H9 (cell line): ENCODE results near the gene TMEM266. TPM values are rescaled to one million over a fixed set of nuclear protein-coding genes. Genes with fewer than 3 reads are reported as not detected.

ENCODE experiments used
- DNase-seq: peaks from one replicate; pipeline ENCODE4 v3.0.0-alpha.2; 2017
- H2AFZ ChIP-seq: one replicate; pipeline ENCODE4 v1.6.1; 2013; ENCODE audit warnings: mild to moderate bottlenecking, low read length, control low read depth, moderate library complexity
- H2AK5ac ChIP-seq: 2 replicates; pipeline ENCODE4 v1.6.1; 2013; ENCODE audit warnings: low read length, control low read depth, mixed read lengths; ENCODE audit not compliant: insufficient read length
- H2BK120ac ChIP-seq: one replicate; pipeline ENCODE4 v1.6.1; 2013; ENCODE audit warnings: low read depth, mild to moderate bottlenecking, low read length, control low read depth, inconsistent platforms; ENCODE audit not compliant: poor library complexity, severe bottlenecking
- H2BK12ac ChIP-seq: 2 replicates; pipeline ENCODE4 v1.6.1; 2013; ENCODE audit warnings: low read length, control low read depth, mixed read lengths, low read depth; ENCODE audit not compliant: insufficient read length
- H2BK15ac ChIP-seq: 2 replicates; pipeline ENCODE4 v1.6.1; 2013; ENCODE audit warnings: low read depth, low read length, control low read depth
- H2BK20ac ChIP-seq: one replicate; pipeline ENCODE4 v1.6.1; 2013; ENCODE audit warnings: low read depth, mild to moderate bottlenecking, low read length, control low read depth, inconsistent platforms; ENCODE audit not compliant: poor library complexity, severe bottlenecking
- H2BK5ac ChIP-seq: 2 replicates; pipeline ENCODE4 v1.6.1; 2013; ENCODE audit warnings: low read length, control low read depth, mixed read lengths; ENCODE audit not compliant: insufficient read length
- H3K14ac ChIP-seq: 2 replicates; pipeline ENCODE4 v1.6.1; 2013; ENCODE audit warnings: low read length, control low read depth; ENCODE audit not compliant: insufficient read depth
- H3K18ac ChIP-seq: 2 replicates; pipeline ENCODE4 v1.6.1; 2013; ENCODE audit warnings: low read depth, mild to moderate bottlenecking, mixed read lengths, low read length, control low read depth; ENCODE audit not compliant: insufficient read length
- H3K23ac ChIP-seq: 2 replicates; pipeline ENCODE4 v1.6.1; 2013; ENCODE audit warnings: low read length, control low read depth, mixed read lengths, low read depth; ENCODE audit not compliant: insufficient read length
- H3K23me2 ChIP-seq: 2 replicates; pipeline ENCODE4 v1.6.1; 2013; ENCODE audit warnings: low read depth, mild to moderate bottlenecking, mixed read lengths, low read length, control low read depth; ENCODE audit not compliant: insufficient read length, poor library complexity, severe bottlenecking
- H3K27ac ChIP-seq: 2 replicates; pipeline ENCODE4 v1.5.1; 2013; ENCODE audit warnings: low read length, control low read depth, mixed read lengths, low read depth; ENCODE audit not compliant: insufficient read length
- H3K27me3 ChIP-seq: 2 replicates; pipeline ENCODE4 v1.6.1; 2013; ENCODE audit warnings: low read length, control low read depth, inconsistent platforms; ENCODE audit not compliant: insufficient read depth
- H3K4ac ChIP-seq: 2 replicates; pipeline ENCODE4 v1.6.1; 2013; ENCODE audit warnings: low read depth, mild to moderate bottlenecking, control low read depth, inconsistent platforms, low read length, moderate library complexity
- H3K4me1 ChIP-seq: 2 replicates; pipeline ENCODE4 v1.6.1; 2013; ENCODE audit warnings: low read length, control low read depth, inconsistent platforms; ENCODE audit not compliant: insufficient read depth
- H3K4me2 ChIP-seq: 2 replicates; pipeline ENCODE4 v1.6.1; 2013; ENCODE audit warnings: low read length, control low read depth, mixed read lengths; ENCODE audit not compliant: insufficient read length, insufficient read depth
- H3K56ac ChIP-seq: 2 replicates; pipeline ENCODE4 v1.6.1; 2013; ENCODE audit warnings: low read depth, mild to moderate bottlenecking, mixed read lengths, low read length, control low read depth; ENCODE audit not compliant: insufficient read length
- H3K79me1 ChIP-seq: 2 replicates; pipeline ENCODE4 v1.6.1; 2013; ENCODE audit warnings: low read depth, mild to moderate bottlenecking, moderate library complexity, low read length, control low read depth, inconsistent platforms; ENCODE audit not compliant: insufficient read depth, poor library complexity, severe bottlenecking
- H3K79me2 ChIP-seq: 2 replicates; pipeline ENCODE4 v1.6.1; 2013; ENCODE audit warnings: low read length, control low read depth, inconsistent platforms; ENCODE audit not compliant: insufficient read depth
- H3K9ac ChIP-seq: 2 replicates; pipeline ENCODE4 v1.6.1; 2013; ENCODE audit warnings: low read length, control low read depth, mixed read lengths; ENCODE audit not compliant: insufficient read length; ENCODE audit errors: extremely low read depth
- H3K9me3 ChIP-seq: one replicate; pipeline ENCODE4 v1.6.1; 2013; ENCODE audit warnings: low read depth, low read length, inconsistent platforms; ENCODE audit not compliant: control insufficient read depth
- H3T11ph ChIP-seq: one replicate; pipeline ENCODE4 v1.6.1; 2013; ENCODE audit warnings: mild to moderate bottlenecking, low read length, control low read depth, inconsistent platforms
- H4K20me1 ChIP-seq: one replicate; pipeline ENCODE4 v1.6.1; 2013; ENCODE audit not compliant: control insufficient read depth, insufficient read length, insufficient read depth
- H4K5ac ChIP-seq: 2 replicates; pipeline ENCODE4 v1.6.1; 2013; ENCODE audit warnings: low read depth, mild to moderate bottlenecking, mixed read lengths, low read length, control low read depth; ENCODE audit not compliant: insufficient read length
- H4K8ac ChIP-seq: replicated peaks from 2 replicates; pipeline ENCODE4 v1.6.1; 2013; ENCODE audit warnings: low read length, control low read depth, mixed read lengths, low read depth; ENCODE audit not compliant: insufficient read length
- H4K91ac ChIP-seq: 2 replicates; pipeline ENCODE4 v1.6.1; 2013; ENCODE audit warnings: low read depth, mild to moderate bottlenecking, moderate library complexity, mixed read lengths, low read length, control low read depth; ENCODE audit not compliant: insufficient read length
- H3K27ac Mint-ChIP-seq, 3 experiments: 2 replicates in 2 of 3; 3 replicates in 1 of 3; pipeline ENCODE4 v1.8.0; 2020 to 2021; ENCODE audit warnings: mixed read lengths in 3 of 3, mild to moderate bottlenecking in 1 of 3, moderate library complexity in 1 of 3
- H3K27me3 Mint-ChIP-seq: 2 replicates; pipeline ENCODE4 v1.8.0; 2021; ENCODE audit warnings: low read depth, mild to moderate bottlenecking, moderate library complexity, mixed read lengths
- H3K36me3 Mint-ChIP-seq, 3 experiments: 2 replicates in 2 of 3; 3 replicates in 1 of 3; pipeline ENCODE4 v1.8.0; 2020 to 2021; ENCODE audit warnings: low read depth in 3 of 3, mixed read lengths in 3 of 3; ENCODE audit not compliant: insufficient read depth in 1 of 3
- H3K4me1 Mint-ChIP-seq, 2 experiments: 2 replicates each; pipeline ENCODE4 v1.8.0; 2020; ENCODE audit warnings: mixed read lengths in 2 of 2
- H3K4me3 Mint-ChIP-seq, 2 experiments: 2 replicates in 1 of 2; 3 replicates in 1 of 2; pipeline ENCODE4 v1.8.0; 2020 to 2021; ENCODE audit warnings: mild to moderate bottlenecking in 2 of 2, mixed read lengths in 2 of 2, moderate library complexity in 1 of 2
- H3K9me3 Mint-ChIP-seq, 2 experiments: 2 replicates in 1 of 2; 3 replicates in 1 of 2; pipeline ENCODE4 v1.8.0; 2020; ENCODE audit warnings: mild to moderate bottlenecking in 2 of 2, mixed read lengths in 2 of 2, moderate library complexity in 1 of 2
- WGBS: extraction: QIAGEN DNeasy Blood & Tissue Kit; methylation state at CpG from one replicate; pipeline ENCODE4 v1.1.7; 2013; ENCODE audit warnings: missing lambda C conversion rate, low lambda C conversion rate, mixed read lengths; ENCODE audit not compliant: insufficient read length; ENCODE audit errors: extremely low coverage; 5-methylcytosine and 5-hydroxymethylcytosine counted together
- total RNA-seq: library from RNA; stranded (reverse); gene quantifications from 2 replicates; pipeline ENCODE4 v1.2.1, GENCODE V29; 2021
- TF ChIP-seq, protein P1 (sequence below): fragments of 200-600 bp; sonication (generic); conservative IDR thresholded peaks from 3 replicates; pipeline ENCODE4 v1.8.0; 2021; ENCODE audit warnings: antibody characterized with exemption, mild to moderate bottlenecking

TMEM266 gene
- total RNA-seq, 1 experiment from 2014 or later = 0.81 TPM

DNA sequence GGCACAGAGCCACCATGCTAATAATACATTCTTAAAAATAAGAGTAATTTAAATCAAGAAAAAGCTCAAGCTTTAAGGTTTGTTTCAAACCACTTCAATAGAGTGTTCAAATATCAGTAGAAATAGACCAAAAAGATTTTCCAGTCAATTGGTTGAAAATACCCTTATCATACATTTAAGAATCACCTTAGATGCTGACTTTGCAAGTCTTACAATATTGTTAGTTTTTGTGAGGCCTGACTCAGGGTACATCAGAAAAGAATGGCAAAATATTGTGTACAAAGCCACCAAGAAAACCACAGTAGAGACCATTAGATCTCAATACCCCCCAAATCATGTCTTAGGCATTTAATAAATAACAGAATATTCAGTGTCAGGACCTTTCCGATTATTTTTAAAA lies 27.7 kb upstream of the TMEM266 start:
- no peak overlapping the region for H3K14ac ChIP-seq
- H2AFZ ChIP-seq = no peak overlapping the region
- no peak overlapping the region for H3K4me3 Mint-ChIP-seq
- no peak overlapping the region for H2BK120ac ChIP-seq
- no peak overlapping the region for H3K9ac ChIP-seq
- H2BK12ac ChIP-seq = no peak overlapping the region
- no peaks in the 10 kb centered on the region for H3K27me3 ChIP-seq
- no peaks in the 10 kb centered on the region for H3K9me3 ChIP-seq
- H4K5ac ChIP-seq = no peak overlapping the region
- TF ChIP-seq, protein P1, sequence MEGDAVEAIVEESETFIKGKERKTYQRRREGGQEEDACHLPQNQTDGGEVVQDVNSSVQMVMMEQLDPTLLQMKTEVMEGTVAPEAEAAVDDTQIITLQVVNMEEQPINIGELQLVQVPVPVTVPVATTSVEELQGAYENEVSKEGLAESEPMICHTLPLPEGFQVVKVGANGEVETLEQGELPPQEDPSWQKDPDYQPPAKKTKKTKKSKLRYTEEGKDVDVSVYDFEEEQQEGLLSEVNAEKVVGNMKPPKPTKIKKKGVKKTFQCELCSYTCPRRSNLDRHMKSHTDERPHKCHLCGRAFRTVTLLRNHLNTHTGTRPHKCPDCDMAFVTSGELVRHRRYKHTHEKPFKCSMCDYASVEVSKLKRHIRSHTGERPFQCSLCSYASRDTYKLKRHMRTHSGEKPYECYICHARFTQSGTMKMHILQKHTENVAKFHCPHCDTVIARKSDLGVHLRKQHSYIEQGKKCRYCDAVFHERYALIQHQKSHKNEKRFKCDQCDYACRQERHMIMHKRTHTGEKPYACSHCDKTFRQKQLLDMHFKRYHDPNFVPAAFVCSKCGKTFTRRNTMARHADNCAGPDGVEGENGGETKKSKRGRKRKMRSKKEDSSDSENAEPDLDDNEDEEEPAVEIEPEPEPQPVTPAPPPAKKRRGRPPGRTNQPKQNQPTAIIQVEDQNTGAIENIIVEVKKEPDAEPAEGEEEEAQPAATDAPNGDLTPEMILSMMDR = no peak
- no peaks in the 10 kb centered on the region for H3K36me3 Mint-ChIP-seq
- no peak overlapping the region for H2BK15ac ChIP-seq
- H3K27me3 Mint-ChIP-seq = no peaks in the 10 kb centered on the region; the same call in none of the 2 replicates
- no peaks in the 10 kb centered on the region for H4K20me1 ChIP-seq
- WGBS = no CpG with 5 or more reads among the region's 1 CpG
- H3K9me3 Mint-ChIP-seq = peaks cover 0 to 4% of the 10 kb centered on the region in 2 experiments; a peak in 1 of 5 replicates
- peaks cover 17 to 32% of the 10 kb centered on the region in 2 experiments for H3K4me1 Mint-ChIP-seq
- H4K8ac ChIP-seq = no peak overlapping the region
- H2AK5ac ChIP-seq = no peak overlapping the region
- H3K79me2 ChIP-seq = no peaks in the 10 kb centered on the region
- H3K27ac ChIP-seq = no peak overlapping the region
- no peak overlapping the region for H3K23ac ChIP-seq
- H2BK5ac ChIP-seq = no peak overlapping the region
- H3K4ac ChIP-seq = no peak overlapping the region
- no peak overlapping the region for H3K56ac ChIP-seq
- no peaks in the 10 kb centered on the region for H3K79me1 ChIP-seq
- no peak overlapping the region for H3T11ph ChIP-seq
- no peak overlapping the region for H3K27ac Mint-ChIP-seq
- no peak for DNase-seq
- H4K91ac ChIP-seq = no peak overlapping the region
- no peak overlapping the region for H2BK20ac ChIP-seq
- H3K18ac ChIP-seq = no peak overlapping the region
- no peak overlapping the region for H3K4me2 ChIP-seq
- no peaks in the 10 kb centered on the region for H3K4me1 ChIP-seq
- no peaks in the 10 kb centered on the region for H3K23me2 ChIP-seq
